Caco-2 (cell line): ENCODE data around the gene FCHSD2. TPM values are rescaled to one million over a fixed set of nuclear protein-coding genes. Genes with fewer than 3 reads are reported as not detected.
"Not testable (repeated sequence)": the region's sequence is repeated elsewhere in the genome, so short reads cannot be mapped to it uniquely, and the experiment has no call there.

ENCODE experiments used
- BruUV-seq: library from RNA; stranded (reverse); fragments of 400-500 nt; replicated peaks from 2 replicates; lab custom pipeline; 2021; lab: Mats Ljungman, UMichigan
- CTCF ChIA-PET: fragments of 300-600 bp; sonication (Branson Sonifier 250); formaldehyde crosslinking; loops from one replicate; lab custom pipeline; 2022; ENCODE audit warnings: antibody characterized with exemption; lab: Charles Lee
- POLR2A ChIA-PET: fragments of 300-600 bp; sonication (Branson Sonifier 250); formaldehyde crosslinking; loops from one replicate; lab custom pipeline; 2022; ENCODE audit warnings: antibody characterized with exemption; lab: Charles Lee
- DNase-seq, 2 experiments: peaks; one replicate each; pipeline versions ENCODE4 v3.0.0 to v3.0.0-alpha.2; 2020 to 2022
- H3K27me3 ChIP-seq: replicated peaks from 2 replicates; pipeline ENCODE4 v1.6.0; 2011; ENCODE audit warnings: low read length; ENCODE audit not compliant: control insufficient read depth, insufficient read depth
- H3K36me3 ChIP-seq: 2 replicates; pipeline ENCODE4 v1.5.1; 2011; ENCODE audit warnings: low read length; ENCODE audit not compliant: control insufficient read depth, insufficient read depth
- H3K4me1 ChIP-seq: fragments of 250-450 bp; sonication (Bioruptor Pico); 2 replicates; pipeline ENCODE4 v1.5.1; 2020; ENCODE audit warnings: mild to moderate bottlenecking
- H3K4me3 ChIP-seq: 2 replicates; pipeline ENCODE4 v1.5.1; 2011; ENCODE audit warnings: low read depth, mild to moderate bottlenecking, control low read depth, low read length
- H3K9me3 ChIP-seq: fragments of 250-450 bp; sonication (Bioruptor Pico); 2 replicates; pipeline ENCODE4 v1.5.1; 2020; ENCODE audit warnings: mild to moderate bottlenecking, moderate library complexity
- H3K27ac Mint-ChIP-seq: one replicate; pipeline ENCODE4 v1.8.0; 2022; ENCODE audit warnings: mixed read lengths; ENCODE audit not compliant: unreplicated experiment
- H3K27me3 Mint-ChIP-seq: one replicate; pipeline ENCODE4 v1.8.0; 2022; ENCODE audit warnings: mixed read lengths; ENCODE audit not compliant: insufficient read depth, unreplicated experiment
- H3K36me3 Mint-ChIP-seq: one replicate; pipeline ENCODE4 v1.8.0; 2022; ENCODE audit warnings: mild to moderate bottlenecking, mixed read lengths; ENCODE audit not compliant: insufficient read depth, unreplicated experiment
- H3K4me1 Mint-ChIP-seq: one replicate; pipeline ENCODE4 v1.8.0; 2022; ENCODE audit warnings: low read depth, mixed read lengths; ENCODE audit not compliant: unreplicated experiment
- H3K4me3 Mint-ChIP-seq: one replicate; pipeline ENCODE4 v1.8.0; 2022; ENCODE audit warnings: mild to moderate bottlenecking, moderate library complexity, mixed read lengths; ENCODE audit not compliant: unreplicated experiment
- H3K9me3 Mint-ChIP-seq: one replicate; pipeline ENCODE4 v1.8.0; 2022; ENCODE audit warnings: mixed read lengths; ENCODE audit not compliant: unreplicated experiment
- intact Hi-C: fragments of 100-400 bp; cut with micrococcal nuclease; formaldehyde crosslinking; loops from one replicate; pipeline ENCODE4 v1.10.0; 2022; ENCODE audit not compliant: unreplicated experiment
- total RNA-seq: library from RNA; stranded (reverse); gene quantifications from 2 replicates; pipeline ENCODE4 v1.2.3, GENCODE V29; 2022
- TF ChIP-seq, protein P1 (sequence below), 2 experiments: fragments of 200-600 bp in 1 of 2; IDR thresholded peaks; 1 replicate in 1 of 2; 2 replicates in 1 of 2; pipeline versions ENCODE4 v1.5.1 to v1.8.0; 2011 to 2022; ENCODE audit warnings: antibody characterized with exemption in 1 of 2, control low read depth in 1 of 2, inconsistent platforms in 1 of 2, low read depth in 1 of 2, low read length in 1 of 2, mild to moderate bottlenecking in 1 of 2, moderate library complexity in 1 of 2; ENCODE audit not compliant: insufficient read depth in 1 of 2, severe bottlenecking in 1 of 2, unreplicated experiment in 1 of 2

The FCHSD2 gene
- total RNA-seq, 1 experiment from 2014 or later = 32.7 TPM

- POLR2A ChIA-PET = interaction anchor here (0.7 kb wide), 1 partner anchor 257 kb away, joined by 4 read pairs; no protein-coding TSS in a partner anchor
- no peak overlapping the region for H3K27ac Mint-ChIP-seq
- BruUV-seq = no TSS peak
- no peaks in the 10 kb centered on the region for H3K4me1 ChIP-seq
- H3K4me3 Mint-ChIP-seq = no peak overlapping the region
- H3K4me3 ChIP-seq = no peak overlapping the region
- peaks cover 10% of the 10 kb centered on the region for H3K9me3 Mint-ChIP-seq
- no peaks in the 10 kb centered on the region for H3K4me1 Mint-ChIP-seq
- CTCF ChIA-PET = interaction anchor here (1.0 kb wide), 1 partner anchor 18 kb away, joined by 3 read pairs; the partner anchor contains the start of gene FCHSD2
- H3K36me3 Mint-ChIP-seq = no peaks in the 10 kb centered on the region
- intact Hi-C loops = no loop called here
- no peaks in the 10 kb centered on the region for H3K27me3 Mint-ChIP-seq
- no peak for DNase-seq
- TF ChIP-seq, protein P1, sequence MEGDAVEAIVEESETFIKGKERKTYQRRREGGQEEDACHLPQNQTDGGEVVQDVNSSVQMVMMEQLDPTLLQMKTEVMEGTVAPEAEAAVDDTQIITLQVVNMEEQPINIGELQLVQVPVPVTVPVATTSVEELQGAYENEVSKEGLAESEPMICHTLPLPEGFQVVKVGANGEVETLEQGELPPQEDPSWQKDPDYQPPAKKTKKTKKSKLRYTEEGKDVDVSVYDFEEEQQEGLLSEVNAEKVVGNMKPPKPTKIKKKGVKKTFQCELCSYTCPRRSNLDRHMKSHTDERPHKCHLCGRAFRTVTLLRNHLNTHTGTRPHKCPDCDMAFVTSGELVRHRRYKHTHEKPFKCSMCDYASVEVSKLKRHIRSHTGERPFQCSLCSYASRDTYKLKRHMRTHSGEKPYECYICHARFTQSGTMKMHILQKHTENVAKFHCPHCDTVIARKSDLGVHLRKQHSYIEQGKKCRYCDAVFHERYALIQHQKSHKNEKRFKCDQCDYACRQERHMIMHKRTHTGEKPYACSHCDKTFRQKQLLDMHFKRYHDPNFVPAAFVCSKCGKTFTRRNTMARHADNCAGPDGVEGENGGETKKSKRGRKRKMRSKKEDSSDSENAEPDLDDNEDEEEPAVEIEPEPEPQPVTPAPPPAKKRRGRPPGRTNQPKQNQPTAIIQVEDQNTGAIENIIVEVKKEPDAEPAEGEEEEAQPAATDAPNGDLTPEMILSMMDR (IDR thresholded peaks at IDR 0.05; ENCODE audit: insufficient read depth in 1 of 2, low read depth in 1 of 2, low read length in 1 of 2, severe bottlenecking in 1 of 2, unreplicated experiment in 1 of 2) = no peak
- H3K27me3 ChIP-seq = no peaks in the 10 kb centered on the region
- 0 out of 2 replicates have a peak, but pooled peaks cover 3% of the 10 kb centered on the region for H3K9me3 ChIP-seq
- no peaks in the 10 kb centered on the region for H3K36me3 ChIP-seq
Observed at GRCh38 chr11:73124800-73125199, 17.3 kb downstream of the FCHSD2 start.

- H3K36me3 ChIP-seq, H3K27ac Mint-ChIP-seq, H3K27me3 Mint-ChIP-seq, H3K27me3 ChIP-seq, intact Hi-C loops, H3K4me3 Mint-ChIP-seq, H3K4me1 ChIP-seq, H3K4me3 ChIP-seq, H3K36me3 Mint-ChIP-seq, H3K4me1 Mint-ChIP-seq, POLR2A ChIA-PET, H3K9me3 ChIP-seq, DNase-seq, BruUV-seq: not testable (repeated sequence)
- CTCF ChIA-PET = interaction anchor here (0.8 kb wide), 1 partner anchor 18 kb away, joined by 3 read pairs; the partner anchor contains the start of gene FCHSD2
- peaks cover 10% of the 10 kb centered on the region for H3K9me3 Mint-ChIP-seq
Observed at GRCh38 chr11:73123892-73124291, 18.2 kb downstream of the FCHSD2 start.

- no peak for DNase-seq
- Histone ChIP-seq H3K36me3 (no peaks in the 10 kb centered on the region), H3K9me3 (0 out of 2 replicates have a peak, but pooled peaks cover 5% of the 10 kb centered on the region), H3K4me1 (no peaks in the 10 kb centered on the region), H3K27me3 (no peaks in the 10 kb centered on the region), H3K4me3 (no peak overlapping the region)
- H3K27me3 Mint-ChIP-seq = no peaks in the 10 kb centered on the region
- CTCF ChIA-PET = interaction anchor here (0.6 to 1.2 kb wide), 2 partner anchors 21 to 22 kb away, joined by 3 read pairs; no protein-coding TSS in a partner anchor
- no peak overlapping the region for H3K4me3 Mint-ChIP-seq
- H3K9me3 Mint-ChIP-seq = peaks cover 10% of the 10 kb centered on the region
- TF ChIP-seq, protein P1 (IDR thresholded peaks at IDR 0.05; ENCODE audit: insufficient read depth in 1 of 2, low read depth in 1 of 2, low read length in 1 of 2, severe bottlenecking in 1 of 2, unreplicated experiment in 1 of 2) = no peak
- no peaks in the 10 kb centered on the region for H3K4me1 Mint-ChIP-seq
- BruUV-seq = no TSS peak
- POLR2A ChIA-PET = no interaction called here
- intact Hi-C loops = no loop called here
- no peak overlapping the region for H3K27ac Mint-ChIP-seq
- H3K36me3 Mint-ChIP-seq = no peaks in the 10 kb centered on the region
Observed at GRCh38 chr11:73121692-73122091, 20.4 kb downstream of the FCHSD2 start.
